H1 (cell line): ENCODE data around the gene IKZF3. TPM values are rescaled to one million over a fixed set of nuclear protein-coding genes. Genes with fewer than 3 reads are reported as not detected.
"Not testable (repeated sequence)": the region's sequence is repeated elsewhere in the genome, so short reads cannot be mapped to it uniquely, and the experiment has no call there.

Experiments used
- CTCF ChIA-PET: fragments of 300-600 bp; sonication (Branson Sonifier 250); formaldehyde crosslinking; loops from one replicate; lab custom pipeline; 2021; ENCODE audit not compliant: partially characterized antibody; lab: Charles Lee
- POLR2A ChIA-PET: fragments of 300-600 bp; sonication (Branson Sonifier 250); formaldehyde crosslinking; loops from one replicate; lab custom pipeline; 2021; ENCODE audit warnings: inconsistent platforms; ENCODE audit not compliant: partially characterized antibody; lab: Charles Lee
- DNase-seq, 2 experiments: peaks; one replicate each; pipeline versions ENCODE4 v3.0.0 to v3.0.0-alpha.2; 2010 to 2022; ENCODE audit warnings: low spot score in 2 of 2, low read depth in 1 of 2, mixed read lengths in 1 of 2
- FAIRE-seq: peaks from 2 replicates; lab custom pipeline; 2011; peaks lifted over from hg19 to GRCh38; lab: Jason Lieb, UNC
- H2AFZ ChIP-seq: 2 replicates; pipeline ENCODE4 v1.8.1; 2012; ENCODE audit warnings: low read length, inconsistent platforms
- H2AK5ac ChIP-seq: 2 replicates; pipeline ENCODE4 v1.6.1; 2013; ENCODE audit warnings: low read depth, low read length
- H2BK120ac ChIP-seq: replicated peaks from 2 replicates; pipeline ENCODE3; 2013; ENCODE audit warnings: low read depth, low read length, inconsistent platforms
- H2BK12ac ChIP-seq: 2 replicates; pipeline ENCODE4 v1.6.1; 2013; ENCODE audit warnings: low read depth, low read length
- H2BK15ac ChIP-seq: 2 replicates; pipeline ENCODE4 v1.6.1; 2013; ENCODE audit warnings: low read length
- H2BK20ac ChIP-seq: 2 replicates; pipeline ENCODE4 v1.6.1; 2013; ENCODE audit warnings: low read length
- H2BK5ac ChIP-seq: 2 replicates; pipeline ENCODE4 v1.6.1; 2013; ENCODE audit warnings: low read depth, low read length
- H3K14ac ChIP-seq: 2 replicates; pipeline ENCODE4 v1.6.1; 2013; ENCODE audit warnings: inconsistent platforms; ENCODE audit not compliant: insufficient read length
- H3K18ac ChIP-seq: 2 replicates; pipeline ENCODE4 v1.6.1; 2013; ENCODE audit warnings: low read length; ENCODE audit errors: extremely low read depth
- H3K23ac ChIP-seq: 2 replicates; pipeline ENCODE4 v1.6.1; 2013; ENCODE audit warnings: inconsistent platforms; ENCODE audit not compliant: insufficient read length
- H3K23me2 ChIP-seq: 2 replicates; pipeline ENCODE4 v1.6.1; 2013; ENCODE audit warnings: low read depth, low read length
- H3K27ac ChIP-seq: 2 replicates; pipeline ENCODE4 v1.6.1; 2011; ENCODE audit warnings: low read depth, low read length, inconsistent platforms
- H3K27me3 ChIP-seq, 4 experiments: replicated peaks in 1 of 4; 1 replicate in 1 of 4; 2 replicates in 3 of 4; pipeline versions ENCODE4 v1.6.1 to v1.8.1; 2011 to 2013; ENCODE audit warnings: low read length in 3 of 4, mild to moderate bottlenecking in 3 of 4, inconsistent platforms in 2 of 4, mixed read lengths in 2 of 4, moderate library complexity in 1 of 4; ENCODE audit not compliant: control insufficient read depth in 3 of 4, insufficient read depth in 3 of 4; ENCODE audit errors: extremely low read depth in 1 of 4
- H3K36me3 ChIP-seq, 4 experiments: 2 replicates each; pipeline versions ENCODE4 v1.6.1 to v1.8.1; 2011 to 2013; ENCODE audit warnings: mild to moderate bottlenecking in 4 of 4, low read length in 3 of 4, moderate library complexity in 2 of 4, control low read depth in 1 of 4, inconsistent platforms in 1 of 4; ENCODE audit not compliant: insufficient read depth in 4 of 4, control insufficient read depth in 2 of 4
- H3K4ac ChIP-seq: replicated peaks from 2 replicates; pipeline ENCODE3; 2013; ENCODE audit warnings: low read length, low read depth, mixed read lengths, inconsistent platforms; ENCODE audit not compliant: insufficient read length
- H3K4me1 ChIP-seq, 4 experiments: replicated peaks in 1 of 4; 1 replicate in 1 of 4; 2 replicates in 3 of 4; pipeline versions ENCODE4 v1.6.1 to v1.8.1; 2011 to 2013; ENCODE audit warnings: low read length in 3 of 4, inconsistent platforms in 2 of 4, mixed read lengths in 1 of 4; ENCODE audit not compliant: insufficient read depth in 4 of 4, control insufficient read depth in 3 of 4
- H3K4me2 ChIP-seq, 2 experiments: 2 replicates each; pipeline versions ENCODE4 v1.6.1 to v1.8.1; 2011 to 2013; ENCODE audit warnings: low read depth in 2 of 2, low read length in 2 of 2, control low read depth in 1 of 2, inconsistent platforms in 1 of 2, mild to moderate bottlenecking in 1 of 2; ENCODE audit not compliant: insufficient read depth in 1 of 2
- H3K4me3 ChIP-seq, 4 experiments: fragments of 200-600, 300-600 bp in 1 of 4; sonication (generic), shearing (Covaris generic), sonication (Bioruptor Twin) in 1 of 4; 2 replicates each; pipeline versions ENCODE4 v1.5.1 to v1.8.1; 2011 to 2016; ENCODE audit warnings: low read length in 4 of 4, low read depth in 3 of 4, control low read depth in 2 of 4, inconsistent platforms in 2 of 4, mild to moderate bottlenecking in 2 of 4, mixed read lengths in 1 of 4, moderate library complexity in 1 of 4; ENCODE audit not compliant: insufficient read depth in 2 of 4; ENCODE audit errors: extremely low read depth in 1 of 4
- H3K56ac ChIP-seq: replicated peaks from 2 replicates; pipeline ENCODE3; 2013; ENCODE audit warnings: low read depth, mild to moderate bottlenecking, mixed read lengths, low read length, inconsistent platforms; ENCODE audit not compliant: insufficient read length
- H3K79me1 ChIP-seq: 2 replicates; pipeline ENCODE4 v1.6.1; 2013; ENCODE audit warnings: low read depth, low read length, control low read depth
- H3K79me2 ChIP-seq, 2 experiments: 2 replicates each; pipeline versions ENCODE4 v1.6.1 to v1.8.1; 2012 to 2013; ENCODE audit warnings: low read length in 2 of 2, mild to moderate bottlenecking in 2 of 2, inconsistent platforms in 1 of 2; ENCODE audit not compliant: insufficient read depth in 2 of 2, control insufficient read depth in 1 of 2
- H3K9ac ChIP-seq, 4 experiments: replicated peaks in 1 of 4; 1 replicate in 1 of 4; 2 replicates in 3 of 4; pipeline versions ENCODE4 v1.6.1 to v1.8.1; 2011 to 2013; ENCODE audit warnings: low read depth in 3 of 4, low read length in 3 of 4, control low read depth in 2 of 4, mild to moderate bottlenecking in 2 of 4, moderate library complexity in 2 of 4, inconsistent platforms in 1 of 4; ENCODE audit errors: extremely low read depth in 1 of 4
- H3K9me3 ChIP-seq, 2 experiments: 2 replicates each; pipeline versions ENCODE4 v1.6.1 to v1.8.1; 2012 to 2013; ENCODE audit warnings: mild to moderate bottlenecking in 2 of 2, moderate library complexity in 2 of 2, control low read depth in 1 of 2, inconsistent platforms in 1 of 2, low read depth in 1 of 2, low read length in 1 of 2, mixed read lengths in 1 of 2; ENCODE audit not compliant: insufficient read depth in 2 of 2
- H4K20me1 ChIP-seq, 2 experiments: replicated peaks in 1 of 2; 2 replicates each; pipeline versions ENCODE3 to v1.8.1; 2011 to 2013; ENCODE audit warnings: inconsistent platforms in 2 of 2, low read length in 2 of 2, mild to moderate bottlenecking in 1 of 2; ENCODE audit not compliant: insufficient read depth in 2 of 2, control insufficient read depth in 1 of 2
- H4K5ac ChIP-seq: 2 replicates; pipeline ENCODE4 v1.6.1; 2013; ENCODE audit warnings: low read length, low read depth, mixed read lengths, inconsistent platforms; ENCODE audit not compliant: insufficient read length
- H4K8ac ChIP-seq: 2 replicates; pipeline ENCODE4 v1.8.0; 2013; ENCODE audit warnings: mild to moderate bottlenecking, moderate library complexity, low read length, inconsistent platforms; ENCODE audit not compliant: insufficient read depth; ENCODE audit errors: extremely low read depth
- H4K91ac ChIP-seq: replicated peaks from 2 replicates; pipeline ENCODE3; 2013; ENCODE audit warnings: low read length, mixed read lengths, inconsistent platforms; ENCODE audit not compliant: insufficient read length
- polyA plus RNA-seq, 7 experiments: library from polyadenylated mRNA; depleted of rRNA in 3 of 7; stranded (reverse) in 5 of 7; unstranded in 2 of 7; fragments of >200 nt in 5 of 7; fragments of 200-250 nt in 2 of 7; gene quantifications; 1 replicate in 5 of 7; 2 replicates in 1 of 7; 4 replicates in 1 of 7; pipeline versions ENCODE4 v1.2.1 to v1.2.3, GENCODE V29; 2011 to 2013; ENCODE audit warnings: missing spikeins in 2 of 7, mixed read lengths in 2 of 7
- total RNA-seq: library from RNA; stranded (reverse); fragmentation: NEBNext Ultra II Directional; extraction: Animal tissue kit (Norgen Biotek cat#: 25700); gene quantifications from 2 replicates; pipeline ENCODE4 v1.2.1, GENCODE V29; 2021

The IKZF3 gene
- total and polyA plus RNA-seq, 2 of the 8 experiments (the other 6 are each of a cell fraction or from before 2014, with no cell fraction given): 0.23 to 0.56 TPM

DNA sequence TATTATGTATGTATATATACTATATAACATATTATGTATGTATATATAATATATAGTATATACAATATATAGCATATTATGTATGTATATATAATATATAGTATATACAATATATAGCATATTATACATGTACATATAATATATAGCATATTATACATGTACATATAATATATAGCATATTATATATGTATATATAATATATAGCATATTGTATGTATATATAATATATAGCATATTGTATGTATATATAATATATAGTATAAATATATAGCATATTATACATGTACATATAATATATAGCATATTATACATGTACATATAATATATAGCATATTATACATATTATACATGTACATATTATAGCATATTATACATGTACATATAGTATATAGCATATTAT is 13.9 kb downstream of the IKZF3 start:
- H2AFZ ChIP-seq, H3K4ac ChIP-seq, FAIRE-seq, H3K18ac ChIP-seq, DNase-seq, H3K23me2 ChIP-seq, H2BK120ac ChIP-seq, H3K27ac ChIP-seq, H2BK5ac ChIP-seq, H3K23ac ChIP-seq, H3K36me3 ChIP-seq, H3K4me3 ChIP-seq, H2BK20ac ChIP-seq, H3K27me3 ChIP-seq, H4K8ac ChIP-seq, H4K20me1 ChIP-seq, H2BK15ac ChIP-seq, H3K56ac ChIP-seq, H3K4me1 ChIP-seq, H4K5ac ChIP-seq, CTCF ChIA-PET, H4K91ac ChIP-seq, H2BK12ac ChIP-seq, H3K14ac ChIP-seq, H3K79me2 ChIP-seq, H3K4me2 ChIP-seq, H2AK5ac ChIP-seq, H3K79me1 ChIP-seq, POLR2A ChIA-PET, H3K9ac ChIP-seq, H3K9me3 ChIP-seq: not testable (repeated sequence)
